GM21528 (cell line): Measurements from ENCODE around the gene IGFL4.

Source experiments
- ATAC-seq: cut with Tn5 transposase; IDR thresholded peaks from one replicate; pipeline ENCODE4 v1.9.1; 2021; ENCODE audit warnings: mild to moderate bottlenecking, moderate library complexity; ENCODE audit not compliant: unreplicated experiment, low FRiP score

The IGFL4 gene

GRCh38 chr19:46065486-46066071 lies 24.8 kb upstream of the IGFL4 start:
- no peak for ATAC-seq

GRCh38 chr19:46063201-46063600 lies 22.4 kb upstream of the IGFL4 start:
- ATAC-seq = no peak

DNA sequence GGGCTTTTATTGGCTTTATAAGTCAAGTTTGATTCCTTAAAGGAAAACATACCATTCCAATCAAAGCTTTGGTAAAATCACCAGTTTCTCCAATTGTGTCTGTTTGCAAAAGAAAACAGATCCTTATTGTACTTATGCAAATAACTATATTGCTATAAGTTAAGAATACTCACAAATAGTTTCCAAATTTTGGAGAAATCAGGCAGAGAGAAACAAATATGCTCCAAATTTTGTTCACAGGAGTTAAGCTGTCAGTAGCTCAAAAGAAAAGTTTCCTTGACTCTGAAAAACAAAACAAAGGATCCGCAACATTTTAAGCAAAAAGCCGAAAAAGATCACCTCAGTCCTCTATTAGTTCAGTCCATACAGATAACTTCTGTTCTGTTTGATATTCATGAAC lies 19.2 kb upstream of the IGFL4 start:
- ATAC-seq = no peak

GRCh38 chr19:46058778-46059177 lies 18.0 kb upstream of the IGFL4 start:
- no peak for ATAC-seq

DNA sequence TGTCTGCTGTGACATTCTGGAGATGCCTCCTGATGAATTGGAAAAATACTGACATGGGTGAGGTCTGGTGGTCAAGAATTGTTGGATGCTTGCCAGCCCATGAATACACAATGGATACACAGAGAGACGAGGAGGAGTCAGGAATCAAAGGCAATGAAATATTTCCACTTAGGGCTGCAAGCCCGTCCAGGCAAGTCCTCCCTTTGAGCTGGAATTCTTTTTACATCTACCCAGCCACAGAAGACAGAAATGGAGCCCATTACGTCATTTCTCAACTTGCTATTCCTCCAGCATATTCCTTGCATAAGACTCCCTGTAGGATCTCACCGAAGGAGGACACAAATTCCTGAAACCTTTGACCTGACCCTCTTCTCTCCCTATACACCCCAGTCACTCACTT lies 15.7 kb upstream of the IGFL4 start:
- ATAC-seq = no peak

- ATAC-seq = no peak
Observed at GRCh38 chr19:46052896-46053295, 12.1 kb upstream of the IGFL4 start.

DNA sequence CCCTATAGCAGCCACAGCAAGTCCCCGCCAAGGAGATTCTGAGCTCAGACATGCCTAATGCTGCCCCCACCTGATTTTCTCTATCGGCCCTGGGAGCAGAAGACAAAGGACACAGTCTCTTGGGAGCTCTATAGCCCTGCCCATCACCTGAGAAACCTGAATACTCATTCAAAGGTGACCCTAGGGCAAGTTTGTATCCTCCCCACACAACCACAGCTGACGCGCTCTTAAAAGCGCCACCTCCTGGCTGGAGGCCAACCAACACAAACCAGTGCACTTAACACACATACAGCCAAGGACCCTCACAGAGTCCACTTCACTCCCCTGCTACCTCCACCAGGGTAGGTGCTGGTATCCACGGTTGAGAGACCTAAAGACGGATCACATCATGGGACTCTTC lies 8.8 kb upstream of the IGFL4 start:
- ATAC-seq = no peak

DNA sequence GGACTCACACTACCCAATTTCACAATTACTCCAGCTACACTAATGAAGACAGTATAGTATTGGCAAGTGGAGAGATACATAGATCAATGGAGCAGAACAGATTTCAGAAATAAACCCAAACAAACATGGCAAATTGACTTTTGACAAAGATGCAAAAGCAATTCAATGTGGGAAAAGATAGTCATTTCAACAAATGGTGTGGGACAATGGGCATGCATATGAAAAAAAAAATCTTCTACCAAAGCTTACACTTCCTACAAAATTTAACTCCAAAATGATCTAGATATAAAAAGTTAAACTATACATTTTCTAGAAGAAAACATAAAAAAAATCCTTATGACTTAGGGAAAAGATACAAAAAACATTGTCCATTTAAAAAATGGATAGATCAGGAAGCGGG lies 2.7 kb upstream of the IGFL4 start:
- no peak for ATAC-seq

DNA sequence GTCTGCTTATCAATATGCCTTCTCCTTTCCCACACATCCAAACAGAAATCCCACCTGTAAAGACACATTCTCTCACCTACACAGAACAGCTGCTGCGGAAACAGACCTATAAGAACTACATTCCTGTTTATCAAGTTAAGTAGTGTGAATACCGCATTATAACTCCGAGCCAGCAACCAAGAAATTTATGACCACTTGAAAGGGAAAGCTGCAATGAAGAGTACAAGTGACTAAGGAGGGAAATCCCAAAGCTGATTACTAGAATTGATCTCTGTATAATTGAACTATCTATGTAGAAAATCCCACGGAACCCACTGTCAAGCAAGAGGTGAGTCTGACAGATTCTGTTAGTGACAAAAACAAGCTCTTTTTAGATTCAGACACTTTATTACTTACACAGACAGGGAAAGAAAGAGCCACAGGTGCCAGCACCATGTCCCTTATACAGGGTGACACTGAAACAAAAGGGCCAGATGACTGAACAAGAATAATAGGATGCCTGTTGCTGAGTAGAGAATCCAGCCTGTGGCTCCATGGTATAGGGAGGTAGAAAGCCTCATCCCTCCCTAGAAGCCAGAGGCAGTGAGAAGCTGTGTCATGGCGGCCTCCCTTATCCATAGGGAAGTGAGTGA lies 1.6 kb upstream of the IGFL4 start:
- ATAC-seq = no peak

- no peak for ATAC-seq
Observed at GRCh38 chr19:46040125-46040524, 677 bp downstream of the IGFL4 start.

DNA sequence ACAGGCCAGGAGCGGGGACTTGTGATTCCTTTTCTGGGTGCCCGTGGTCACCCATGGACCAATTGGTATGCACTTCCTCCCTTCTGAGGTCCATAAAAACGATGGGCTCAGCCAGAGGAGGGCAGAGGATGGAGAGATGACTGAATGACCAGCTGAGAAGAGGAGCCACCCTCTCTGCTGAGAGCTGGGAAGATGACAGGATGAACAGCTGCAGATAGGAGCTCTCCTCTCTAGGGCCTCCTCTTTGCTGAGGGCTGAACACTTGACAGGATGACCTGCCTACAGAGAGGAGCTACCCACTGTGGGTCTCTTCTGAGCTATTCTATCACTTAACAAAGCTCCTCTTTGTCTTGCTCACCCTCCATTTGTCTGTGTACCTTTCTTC lies 4.1 kb downstream of the IGFL4 start:
- no peak for ATAC-seq

DNA sequence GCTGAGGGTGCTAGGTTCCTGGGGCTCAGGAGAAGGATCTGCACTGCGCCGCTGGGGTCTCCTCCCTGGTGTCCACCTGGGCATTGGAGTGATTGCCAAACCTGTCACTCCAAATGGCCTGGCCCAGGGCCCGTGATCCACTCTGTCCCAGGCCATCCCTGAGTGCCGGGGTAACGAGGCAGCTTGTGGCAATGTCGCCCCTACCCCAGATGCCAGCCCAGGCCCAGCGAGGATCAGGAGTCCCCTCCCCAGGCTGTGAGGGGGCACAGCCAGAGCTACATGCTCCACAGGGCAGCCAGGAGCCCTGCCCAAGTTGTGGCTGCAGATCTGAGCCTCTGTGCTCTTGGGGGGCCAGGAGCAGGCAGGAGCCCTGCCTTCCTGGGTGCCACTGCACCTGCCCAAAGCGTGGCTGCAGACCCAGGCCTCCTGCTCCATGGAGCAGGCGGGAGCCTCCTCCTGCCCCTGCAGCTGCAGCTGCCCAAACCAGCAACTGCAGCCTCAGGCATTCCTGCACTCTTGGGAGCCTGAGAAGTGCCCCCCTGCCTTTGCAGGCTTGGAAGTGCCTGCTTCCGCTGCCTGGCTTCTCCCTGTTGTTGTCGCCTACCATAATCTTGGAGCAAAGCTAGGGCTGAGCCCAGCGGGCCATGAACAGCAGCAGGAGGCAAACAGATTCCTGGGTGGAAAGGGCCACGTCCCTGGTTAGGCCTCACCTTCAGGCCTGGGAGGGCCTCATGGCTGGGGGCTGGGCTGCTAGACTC lies 4.6 kb downstream of the IGFL4 start:
- no peak for ATAC-seq

DNA sequence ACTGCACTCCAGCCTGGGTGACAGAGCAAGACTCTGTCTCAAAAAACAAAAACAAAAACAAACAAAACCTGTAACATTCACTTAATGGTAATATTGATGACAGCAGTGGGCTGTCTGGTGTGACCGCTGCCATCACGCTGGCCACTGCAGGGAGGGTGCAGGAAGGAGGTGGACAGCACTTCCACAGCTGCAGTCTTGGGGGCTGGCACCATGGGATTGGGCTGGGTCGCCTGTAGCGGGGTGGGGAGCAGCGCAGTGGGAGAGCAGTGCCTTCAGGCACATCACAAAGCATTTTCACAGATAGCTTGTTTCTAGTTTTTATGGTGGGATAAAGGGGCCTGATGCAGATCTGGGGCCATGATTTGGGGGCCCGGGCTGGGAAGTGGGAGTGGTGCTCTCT lies 5.3 kb downstream of the IGFL4 start:
- no peak for ATAC-seq

DNA sequence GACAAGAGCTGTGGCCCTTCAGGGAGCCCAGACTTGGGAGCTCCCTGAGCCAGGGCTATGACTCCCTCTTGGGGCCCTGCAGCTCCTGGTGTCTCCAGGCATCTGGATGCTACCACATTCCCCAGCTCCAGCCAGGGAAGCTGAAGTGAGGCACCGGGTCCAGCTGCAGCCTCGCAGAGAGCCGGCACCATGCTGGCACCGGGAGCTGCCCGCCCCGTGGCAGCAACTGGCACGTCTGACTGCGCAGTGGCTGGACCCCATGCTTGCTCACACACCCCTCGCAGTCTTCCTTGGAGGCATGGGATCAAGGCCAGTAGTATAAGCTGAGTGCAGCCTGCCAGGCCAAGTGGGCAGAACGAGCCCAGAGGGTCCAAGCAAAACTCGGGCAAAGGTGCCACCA lies 7.4 kb downstream of the IGFL4 start:
- ATAC-seq = no peak

- no peak for ATAC-seq
Observed at GRCh38 chr19:46032597-46033025, 8.2 kb downstream of the IGFL4 start.

GRCh38 chr19:46031781-46032596 lies 8.8 kb downstream of the IGFL4 start:
- ATAC-seq = no peak

- ATAC-seq = no peak
Observed at GRCh38 chr19:46030812-46031550, 9.8 kb downstream of the IGFL4 start.

- no peak for ATAC-seq
Observed at GRCh38 chr19:46025835-46026234, 15.0 kb downstream of the IGFL4 start.

GRCh38 chr19:46023311-46023779 lies 17.5 kb downstream of the IGFL4 start:
- ATAC-seq = no peak
